AG10803 (cell line): Measurements from ENCODE around the gene TEX29.

Source experiments
- DNase-seq: peaks from one replicate; pipeline ENCODE4 v3.0.0; 2010; ENCODE audit warnings: low read depth
- H3K4me3 ChIP-seq: 2 replicates; pipeline ENCODE4 v1.5.1; 2011; ENCODE audit warnings: mild to moderate bottlenecking, low read length, control low read depth
- CTCF ChIP-seq: conservative IDR thresholded peaks from 2 replicates; pipeline ENCODE4 v1.5.1; 2011; ENCODE audit warnings: mild to moderate bottlenecking, low read length, control low read depth, inconsistent platforms

The TEX29 gene

GRCh38 chr13:111278743-111279652, 41.4 kb upstream of the TEX29 start:
- no peak for TF ChIP-seq CTCF
- no peak for DNase-seq
- no peak overlapping the region for H3K4me3 ChIP-seq

- H3K4me3 ChIP-seq = no peak overlapping the region
- no peak for TF ChIP-seq CTCF
- DNase-seq = no peak
Measured at GRCh38 chr13:111280226-111280625, 40.2 kb upstream of the TEX29 start.

GRCh38 chr13:111280681-111281585, 39.5 kb upstream of the TEX29 start:
- peak; percentile 53 for DNase-seq
- no peak for TF ChIP-seq CTCF

GRCh38 chr13:111281751-111282311, 38.6 kb upstream of the TEX29 start:
- no peak overlapping the region for H3K4me3 ChIP-seq
- DNase-seq = peak; percentile 48
- no peak for TF ChIP-seq CTCF

More at GRCh38 chr13:111280681-111281585, 39.5 kb upstream of the TEX29 start:
- no peak overlapping the region for H3K4me3 ChIP-seq

- H3K4me3 ChIP-seq = no peak overlapping the region
- TF ChIP-seq CTCF = no peak
- DNase-seq = no peak
Measured at GRCh38 chr13:111282425-111282824, 38.0 kb upstream of the TEX29 start.

GRCh38 chr13:111282997-111283396, 37.4 kb upstream of the TEX29 start:
- no peak for DNase-seq
- no peak for TF ChIP-seq CTCF
- no peak overlapping the region for H3K4me3 ChIP-seq
